RWPE2 (cell line): ENCODE measurements around the gene BTBD9.

Experiments
- ATAC-seq: fragments of 200-7000 bp; cut with Tn5 transposase; 3 replicates; pipeline ENCODE4 v1.9.1; 2021; ENCODE audit warnings: low read depth
- DNase-seq: peaks from one replicate; pipeline ENCODE4 v3.0.0-alpha.2; 2020; ENCODE audit warnings: low spot score
- H3K27ac ChIP-seq: fragments of 450-650 bp; 2 replicates; pipeline ENCODE4 v1.5.1; 2017; ENCODE audit warnings: mild to moderate bottlenecking; ENCODE audit not compliant: poor library complexity, severe bottlenecking
- H3K27me3 ChIP-seq: fragments of 250-450 bp; sonication (Bioruptor Pico); 2 replicates; pipeline ENCODE4 v1.5.1; 2021; ENCODE audit warnings: mild to moderate bottlenecking, moderate library complexity; ENCODE audit not compliant: insufficient read depth, poor library complexity, severe bottlenecking
- H3K36me3 ChIP-seq: fragments of 250-450 bp; sonication (Bioruptor Pico); 2 replicates; pipeline ENCODE4 v1.5.1; 2020; ENCODE audit warnings: low read depth, mild to moderate bottlenecking, moderate library complexity
- H3K4me1 ChIP-seq: fragments of 250-450 bp; sonication (Bioruptor Pico); 2 replicates; pipeline ENCODE4 v1.5.1; 2021; ENCODE audit warnings: mild to moderate bottlenecking, moderate library complexity; ENCODE audit not compliant: insufficient read depth, poor library complexity, severe bottlenecking
- H3K4me3 ChIP-seq: fragments of 250-450 bp; sonication (Bioruptor Pico); 2 replicates; pipeline ENCODE4 v1.5.1; 2021; ENCODE audit warnings: mild to moderate bottlenecking, moderate library complexity; ENCODE audit not compliant: severe bottlenecking
- H3K9me3 ChIP-seq: fragments of 250-450 bp; sonication (Bioruptor Pico); 2 replicates; pipeline ENCODE4 v1.5.1; 2021; ENCODE audit warnings: mild to moderate bottlenecking, moderate library complexity; ENCODE audit not compliant: severe bottlenecking
- CTCF ChIP-seq: fragments of 450-650 bp; IDR thresholded peaks from one replicate; pipeline ENCODE4 v1.5.1; 2017; ENCODE audit warnings: mild to moderate bottlenecking, moderate library complexity; ENCODE audit not compliant: poor library complexity, severe bottlenecking

BTBD9 gene

GRCh38 chr6:38531134-38531533, 108.6 kb downstream of the BTBD9 start:
- Histone ChIP-seq H3K36me3 (no peaks in the 10 kb centered on the region), H3K4me1 (no peaks in the 10 kb centered on the region)
- no peak for TF ChIP-seq CTCF

GRCh38 chr6:38528196-38528965, 111.3 kb downstream of the BTBD9 start:
- no peaks in the 10 kb centered on the region for H3K4me1 ChIP-seq
- ATAC-seq: no peak
- no peak overlapping the region for H3K4me3 ChIP-seq
- no peaks in the 10 kb centered on the region for H3K27me3 ChIP-seq
- H3K36me3 ChIP-seq: no peaks in the 10 kb centered on the region
- no peak for TF ChIP-seq CTCF
- no peak overlapping the region for H3K27ac ChIP-seq
- no peaks in the 10 kb centered on the region for H3K9me3 ChIP-seq
- DNase-seq: no peak

More at GRCh38 chr6:38531134-38531533, 108.6 kb downstream of the BTBD9 start:
- no peak overlapping the region for H3K4me3 ChIP-seq
- H3K27me3 ChIP-seq: no peaks in the 10 kb centered on the region
- H3K9me3 ChIP-seq: no peaks in the 10 kb centered on the region
- ATAC-seq (no peak), DNase-seq (no peak)
- H3K27ac ChIP-seq: no peak overlapping the region

GRCh38 chr6:38527371-38527770, 112.4 kb downstream of the BTBD9 start:
- H3K36me3 ChIP-seq: no peaks in the 10 kb centered on the region
- no peak overlapping the region for H3K27ac ChIP-seq
- no peak for TF ChIP-seq CTCF
- DNase-seq: no peak
- no peak overlapping the region for H3K4me3 ChIP-seq
- no peak for ATAC-seq
- H3K9me3 ChIP-seq: no peaks in the 10 kb centered on the region
- no peaks in the 10 kb centered on the region for H3K4me1 ChIP-seq
- H3K27me3 ChIP-seq: no peaks in the 10 kb centered on the region

GRCh38 chr6:38525888-38526287, 113.8 kb downstream of the BTBD9 start:
- H3K27me3 ChIP-seq: no peaks in the 10 kb centered on the region
- H3K9me3 ChIP-seq: no peaks in the 10 kb centered on the region
- H3K4me1 ChIP-seq: no peaks in the 10 kb centered on the region
- no peak for ATAC-seq
- no peaks in the 10 kb centered on the region for H3K36me3 ChIP-seq
- TF ChIP-seq CTCF: no peak
- H3K27ac ChIP-seq: no peak overlapping the region
- no peak for DNase-seq
- H3K4me3 ChIP-seq: no peak overlapping the region

- TF ChIP-seq CTCF: no peak
- no peaks in the 10 kb centered on the region for H3K27me3 ChIP-seq
- DNase-seq (no peak), ATAC-seq (no peak)
- no peaks in the 10 kb centered on the region for H3K36me3 ChIP-seq
- H3K27ac ChIP-seq: no peak overlapping the region
- H3K9me3 ChIP-seq: no peaks in the 10 kb centered on the region
- H3K4me1 ChIP-seq: no peaks in the 10 kb centered on the region
- H3K4me3 ChIP-seq: no peak overlapping the region
Observed at GRCh38 chr6:38524436-38525145, 115.1 kb downstream of the BTBD9 start.
